Chondrocyte (in vitro differentiated cells): Measurements from ENCODE around the gene COL20A1. TPM values are rescaled to one million over a fixed set of nuclear protein-coding genes. Genes with fewer than 3 reads are reported as not detected.

ENCODE experiments used
- DNase-seq: peaks from one replicate; pipeline ENCODE4 v3.0.0; 2021; ENCODE audit warnings: mixed read lengths, low spot score
- H3K27ac Mint-ChIP-seq: one replicate; pipeline ENCODE4 v1.8.0; 2021; ENCODE audit warnings: mild to moderate bottlenecking, moderate library complexity, mixed read lengths; ENCODE audit not compliant: unreplicated experiment
- H3K27me3 Mint-ChIP-seq: 2 replicates; pipeline ENCODE4 v1.8.0; 2021; ENCODE audit warnings: low read depth, mixed read lengths
- H3K36me3 Mint-ChIP-seq: 2 replicates; pipeline ENCODE4 v1.8.0; 2021; ENCODE audit warnings: low read depth, mixed read lengths
- H3K4me1 Mint-ChIP-seq: 2 replicates; pipeline ENCODE4 v1.8.0; 2021; ENCODE audit warnings: low read depth, mild to moderate bottlenecking, mixed read lengths
- H3K4me3 Mint-ChIP-seq: one replicate; pipeline ENCODE4 v1.8.0; 2021; ENCODE audit warnings: mild to moderate bottlenecking, moderate library complexity, mixed read lengths; ENCODE audit not compliant: unreplicated experiment
- H3K9me3 Mint-ChIP-seq: 2 replicates; pipeline ENCODE4 v1.8.0; 2021; ENCODE audit warnings: low read depth, mixed read lengths
- CTCF ChIP-seq: fragments of 200-600 bp; sonication (generic); IDR thresholded peaks from 2 replicates; pipeline ENCODE4 v1.5.0; 2021; ENCODE audit warnings: antibody characterized with exemption, mild to moderate bottlenecking, moderate library complexity
- total RNA-seq: library from RNA; stranded (reverse); gene quantifications from 3 replicates; pipeline ENCODE4 v1.2.1, GENCODE V29; 2021

Gene COL20A1
- total RNA-seq, 1 donor from 2014 or later, result not detected

- H3K27me3 Mint-ChIP-seq, result peaks cover 4% of the 10 kb centered on the region
- no peak for DNase-seq
- no peak overlapping the region for H3K4me3 Mint-ChIP-seq
- no peak for TF ChIP-seq CTCF
- no peak overlapping the region for H3K27ac Mint-ChIP-seq
- H3K36me3 Mint-ChIP-seq, result no peaks in the 10 kb centered on the region
- H3K9me3 Mint-ChIP-seq, result no peaks in the 10 kb centered on the region
- H3K4me1 Mint-ChIP-seq, result no peaks in the 10 kb centered on the region
These were observed 15.4 kb downstream of the COL20A1 start for GRCh38 chr20:63308218-63308911.

GRCh38 chr20:63309261-63310071, 16.5 kb downstream of the COL20A1 start:
- Mint-ChIP-seq H3K27me3 (peaks cover 4% of the 10 kb centered on the region), H3K4me3 (no peak overlapping the region), H3K9me3 (no peaks in the 10 kb centered on the region), H3K27ac (no peak overlapping the region), H3K4me1 (no peaks in the 10 kb centered on the region), H3K36me3 (no peaks in the 10 kb centered on the region)
- DNase-seq, result no peak
- TF ChIP-seq CTCF, result peak; percentile 92

- TF ChIP-seq CTCF, result no peak
- no peaks in the 10 kb centered on the region for H3K9me3 Mint-ChIP-seq
- no peaks in the 10 kb centered on the region for H3K4me1 Mint-ChIP-seq
- no peak overlapping the region for H3K27ac Mint-ChIP-seq
- DNase-seq, result no peak
- H3K36me3 Mint-ChIP-seq, result no peaks in the 10 kb centered on the region
- H3K27me3 Mint-ChIP-seq, result no peaks in the 10 kb centered on the region
- no peak overlapping the region for H3K4me3 Mint-ChIP-seq
These were observed 17.4 kb downstream of the COL20A1 start for GRCh38 chr20:63310265-63310991.

GRCh38 chr20:63311186-63311832, 18.3 kb downstream of the COL20A1 start:
- no peak for DNase-seq
- no peaks in the 10 kb centered on the region for H3K4me1 Mint-ChIP-seq
- H3K36me3 Mint-ChIP-seq, result no peaks in the 10 kb centered on the region
- no peaks in the 10 kb centered on the region for H3K27me3 Mint-ChIP-seq
- H3K4me3 Mint-ChIP-seq, result no peak overlapping the region
- H3K9me3 Mint-ChIP-seq, result no peaks in the 10 kb centered on the region
- TF ChIP-seq CTCF, result no peak
- no peak overlapping the region for H3K27ac Mint-ChIP-seq

GRCh38 chr20:63311833-63312243, 18.9 kb downstream of the COL20A1 start:
- H3K27me3 Mint-ChIP-seq, result no peaks in the 10 kb centered on the region
- H3K27ac Mint-ChIP-seq, result no peak overlapping the region
- DNase-seq, result no peak
- no peak for TF ChIP-seq CTCF
- no peak overlapping the region for H3K4me3 Mint-ChIP-seq
- H3K4me1 Mint-ChIP-seq, result no peaks in the 10 kb centered on the region
- no peaks in the 10 kb centered on the region for H3K36me3 Mint-ChIP-seq
- H3K9me3 Mint-ChIP-seq, result no peaks in the 10 kb centered on the region
